ENCODE measurements around the gene OR5C1. TPM values are rescaled to one million over a fixed set of nuclear protein-coding genes. Genes with fewer than 3 reads are reported as not detected.

OR5C1 gene
- total RNA-seq, 1 experiment from 2014 or later = not detected

DNA sequence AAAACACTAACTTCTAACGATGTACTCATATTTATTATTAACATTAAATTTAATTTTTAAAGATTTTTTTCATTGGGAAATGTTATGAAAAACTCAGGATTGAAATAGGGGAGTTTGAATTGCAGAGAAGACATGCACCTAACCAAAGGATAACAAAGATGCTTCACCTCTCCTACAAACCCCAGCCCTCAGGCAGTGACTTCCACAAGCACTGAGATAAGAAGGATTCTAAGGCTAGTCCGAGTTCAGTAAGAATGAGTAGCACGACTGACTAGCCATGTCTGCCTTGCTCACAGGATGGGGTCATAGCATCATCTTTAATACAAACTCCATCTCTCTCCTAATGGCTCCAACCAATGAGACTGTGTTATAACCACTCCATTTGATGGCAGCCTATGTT, 7.1 kb upstream of the OR5C1 start (continued):
- TF ChIP-seq, protein P1, sequence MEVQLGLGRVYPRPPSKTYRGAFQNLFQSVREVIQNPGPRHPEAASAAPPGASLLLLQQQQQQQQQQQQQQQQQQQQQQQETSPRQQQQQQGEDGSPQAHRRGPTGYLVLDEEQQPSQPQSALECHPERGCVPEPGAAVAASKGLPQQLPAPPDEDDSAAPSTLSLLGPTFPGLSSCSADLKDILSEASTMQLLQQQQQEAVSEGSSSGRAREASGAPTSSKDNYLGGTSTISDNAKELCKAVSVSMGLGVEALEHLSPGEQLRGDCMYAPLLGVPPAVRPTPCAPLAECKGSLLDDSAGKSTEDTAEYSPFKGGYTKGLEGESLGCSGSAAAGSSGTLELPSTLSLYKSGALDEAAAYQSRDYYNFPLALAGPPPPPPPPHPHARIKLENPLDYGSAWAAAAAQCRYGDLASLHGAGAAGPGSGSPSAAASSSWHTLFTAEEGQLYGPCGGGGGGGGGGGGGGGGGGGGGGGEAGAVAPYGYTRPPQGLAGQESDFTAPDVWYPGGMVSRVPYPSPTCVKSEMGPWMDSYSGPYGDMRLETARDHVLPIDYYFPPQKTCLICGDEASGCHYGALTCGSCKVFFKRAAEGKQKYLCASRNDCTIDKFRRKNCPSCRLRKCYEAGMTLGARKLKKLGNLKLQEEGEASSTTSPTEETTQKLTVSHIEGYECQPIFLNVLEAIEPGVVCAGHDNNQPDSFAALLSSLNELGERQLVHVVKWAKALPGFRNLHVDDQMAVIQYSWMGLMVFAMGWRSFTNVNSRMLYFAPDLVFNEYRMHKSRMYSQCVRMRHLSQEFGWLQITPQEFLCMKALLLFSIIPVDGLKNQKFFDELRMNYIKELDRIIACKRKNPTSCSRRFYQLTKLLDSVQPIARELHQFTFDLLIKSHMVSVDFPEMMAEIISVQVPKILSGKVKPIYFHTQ (CRISPR knock-in tag; IDR thresholded peaks at IDR 0.05) = no peak
- TF ChIP-seq, protein P2, sequence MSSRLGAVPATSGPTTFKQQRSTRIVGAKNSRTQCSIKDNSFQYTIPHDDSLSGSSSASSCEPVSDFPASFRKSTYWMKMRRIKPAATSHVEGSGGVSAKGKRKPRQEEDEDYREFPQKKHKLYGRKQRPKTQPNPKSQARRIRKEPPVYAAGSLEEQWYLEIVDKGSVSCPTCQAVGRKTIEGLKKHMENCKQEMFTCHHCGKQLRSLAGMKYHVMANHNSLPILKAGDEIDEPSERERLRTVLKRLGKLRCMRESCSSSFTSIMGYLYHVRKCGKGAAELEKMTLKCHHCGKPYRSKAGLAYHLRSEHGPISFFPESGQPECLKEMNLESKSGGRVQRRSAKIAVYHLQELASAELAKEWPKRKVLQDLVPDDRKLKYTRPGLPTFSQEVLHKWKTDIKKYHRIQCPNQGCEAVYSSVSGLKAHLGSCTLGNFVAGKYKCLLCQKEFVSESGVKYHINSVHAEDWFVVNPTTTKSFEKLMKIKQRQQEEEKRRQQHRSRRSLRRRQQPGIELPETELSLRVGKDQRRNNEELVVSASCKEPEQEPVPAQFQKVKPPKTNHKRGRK (CRISPR knock-in tag; IDR thresholded peaks at IDR 0.05; ENCODE audit: borderline replicate concordance) = no peak
- TF ChIP-seq, protein P3, sequence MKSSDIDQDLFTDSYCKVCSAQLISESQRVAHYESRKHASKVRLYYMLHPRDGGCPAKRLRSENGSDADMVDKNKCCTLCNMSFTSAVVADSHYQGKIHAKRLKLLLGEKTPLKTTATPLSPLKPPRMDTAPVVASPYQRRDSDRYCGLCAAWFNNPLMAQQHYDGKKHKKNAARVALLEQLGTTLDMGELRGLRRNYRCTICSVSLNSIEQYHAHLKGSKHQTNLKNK (CRISPR knock-in tag; IDR thresholded peaks at IDR 0.05) = no peak
- TF ChIP-seq ZNF263 (CRISPR knock-in tag; IDR thresholded peaks at IDR 0.05; ENCODE audit: low read depth) (no peak), ZBTB21 (CRISPR knock-in tag; IDR thresholded peaks at IDR 0.05; ENCODE audit: borderline replicate concordance) (no peak), ZNF671 (CRISPR knock-in tag; IDR thresholded peaks at IDR 0.05) (no peak)
- TF ChIP-seq, protein P4, sequence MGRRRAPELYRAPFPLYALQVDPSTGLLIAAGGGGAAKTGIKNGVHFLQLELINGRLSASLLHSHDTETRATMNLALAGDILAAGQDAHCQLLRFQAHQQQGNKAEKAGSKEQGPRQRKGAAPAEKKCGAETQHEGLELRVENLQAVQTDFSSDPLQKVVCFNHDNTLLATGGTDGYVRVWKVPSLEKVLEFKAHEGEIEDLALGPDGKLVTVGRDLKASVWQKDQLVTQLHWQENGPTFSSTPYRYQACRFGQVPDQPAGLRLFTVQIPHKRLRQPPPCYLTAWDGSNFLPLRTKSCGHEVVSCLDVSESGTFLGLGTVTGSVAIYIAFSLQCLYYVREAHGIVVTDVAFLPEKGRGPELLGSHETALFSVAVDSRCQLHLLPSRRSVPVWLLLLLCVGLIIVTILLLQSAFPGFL (CRISPR knock-in tag; IDR thresholded peaks at IDR 0.05; ENCODE audit: borderline replicate concordance) = no peak
- TF ChIP-seq, protein P5, sequence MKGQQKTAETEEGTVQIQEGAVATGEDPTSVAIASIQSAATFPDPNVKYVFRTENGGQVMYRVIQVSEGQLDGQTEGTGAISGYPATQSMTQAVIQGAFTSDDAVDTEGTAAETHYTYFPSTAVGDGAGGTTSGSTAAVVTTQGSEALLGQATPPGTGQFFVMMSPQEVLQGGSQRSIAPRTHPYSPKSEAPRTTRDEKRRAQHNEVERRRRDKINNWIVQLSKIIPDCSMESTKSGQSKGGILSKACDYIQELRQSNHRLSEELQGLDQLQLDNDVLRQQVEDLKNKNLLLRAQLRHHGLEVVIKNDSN (CRISPR knock-in tag; IDR thresholded peaks at IDR 0.05) = no peak
- TF ChIP-seq, protein P6, sequence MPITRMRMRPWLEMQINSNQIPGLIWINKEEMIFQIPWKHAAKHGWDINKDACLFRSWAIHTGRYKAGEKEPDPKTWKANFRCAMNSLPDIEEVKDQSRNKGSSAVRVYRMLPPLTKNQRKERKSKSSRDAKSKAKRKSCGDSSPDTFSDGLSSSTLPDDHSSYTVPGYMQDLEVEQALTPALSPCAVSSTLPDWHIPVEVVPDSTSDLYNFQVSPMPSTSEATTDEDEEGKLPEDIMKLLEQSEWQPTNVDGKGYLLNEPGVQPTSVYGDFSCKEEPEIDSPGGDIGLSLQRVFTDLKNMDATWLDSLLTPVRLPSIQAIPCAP (CRISPR knock-in tag; IDR thresholded peaks at IDR 0.05) = no peak

DNA sequence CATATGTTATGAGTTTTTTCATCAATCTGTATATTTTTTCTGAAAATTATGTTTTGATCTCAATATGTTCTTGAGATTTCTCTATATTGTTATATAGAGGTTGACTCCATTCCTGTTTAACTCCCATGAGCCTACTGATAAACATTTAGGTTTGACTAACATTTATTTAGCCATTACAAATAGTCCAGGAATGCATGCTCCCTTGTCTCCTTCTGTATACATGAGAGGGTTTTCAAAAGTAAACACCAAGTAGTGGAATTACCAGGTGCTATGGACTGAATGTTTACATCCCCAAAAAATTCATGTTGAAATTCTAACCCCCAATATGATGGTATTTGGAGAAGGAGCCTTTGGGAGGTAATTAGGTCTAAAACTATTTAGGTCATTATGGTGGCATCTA, 3.5 kb upstream of the OR5C1 start:
- H3K27me3 Mint-ChIP-seq (ENCODE audit: low read depth) = peaks cover under 1% of the 10 kb centered on the region; the same call in 1 of the 2 replicates
- H3K4me1 Mint-ChIP-seq = no peaks in the 10 kb centered on the region
- ChIA-PET CTCF (no interaction called here), POLR2A (no interaction called here)
- ATAC-seq = no peak
- H3K4me3 Mint-ChIP-seq = no peak overlapping the region
- peaks cover 13% of the 10 kb centered on the region for H3K36me3 Mint-ChIP-seq
- no peak for DNase-seq (ENCODE audit: low spot score)
- peaks cover 53% of the 10 kb centered on the region for H3K9me3 Mint-ChIP-seq
- no peak overlapping the region for H3K27ac Mint-ChIP-seq
- TF ChIP-seq, protein P7, sequence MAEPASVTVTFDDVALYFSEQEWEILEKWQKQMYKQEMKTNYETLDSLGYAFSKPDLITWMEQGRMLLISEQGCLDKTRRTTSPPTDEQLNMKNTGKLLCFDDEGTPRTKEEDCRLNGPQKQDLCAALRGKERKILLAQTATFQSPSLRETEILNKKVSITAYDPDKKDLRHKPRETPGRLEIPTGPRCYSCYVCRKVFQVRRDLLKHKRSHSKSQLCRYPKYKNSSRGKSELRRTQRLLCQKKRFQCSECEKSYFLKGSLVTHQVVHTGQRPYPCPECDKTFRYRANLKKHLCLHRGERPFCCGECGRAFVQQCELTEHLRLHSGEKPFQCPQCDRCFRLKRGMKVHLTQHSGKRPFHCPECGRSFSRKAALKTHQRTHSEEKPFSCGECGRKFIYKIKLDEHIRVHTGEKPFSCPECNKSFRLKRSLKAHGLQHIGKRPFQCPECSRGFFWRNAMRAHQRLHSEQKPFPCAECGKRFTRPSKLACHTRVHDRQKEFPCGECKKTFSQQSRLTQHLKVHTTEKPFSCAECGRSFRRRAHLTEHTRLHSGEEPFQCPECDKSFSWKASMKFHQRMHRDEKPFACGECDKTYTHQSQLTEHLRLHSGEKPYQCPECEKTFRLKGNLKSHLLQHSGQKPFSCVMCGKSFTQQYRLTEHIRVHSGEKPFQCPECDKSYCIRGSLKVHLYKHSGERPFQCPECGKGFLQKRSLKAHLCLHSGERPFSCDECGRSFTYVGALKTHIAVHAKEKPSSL (CRISPR knock-in tag; conservative IDR thresholded peaks at IDR 0.05) = no peak
- TF ChIP-seq SP1 (CRISPR knock-in tag; conservative IDR thresholded peaks at IDR 0.05) = no peak

DNA sequence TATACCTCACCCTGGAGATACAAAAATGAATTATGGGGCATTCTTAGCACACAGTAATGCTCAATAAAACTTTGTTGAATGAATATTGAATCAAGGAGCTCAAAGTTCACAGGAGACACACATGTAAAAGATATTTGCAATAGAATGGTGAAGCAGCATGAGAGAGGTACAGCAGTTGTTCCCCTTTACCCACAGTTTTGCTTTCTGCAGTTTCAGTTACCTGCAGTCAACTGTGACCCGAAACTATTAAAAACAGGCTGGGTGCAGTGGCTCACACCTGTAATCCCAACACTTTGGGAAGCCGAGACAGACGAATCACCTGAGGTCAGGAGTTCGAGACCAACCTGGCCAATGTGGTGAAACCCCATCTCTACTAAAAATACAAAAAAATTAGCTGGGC, 2.4 kb upstream of the OR5C1 start:
- DNase-seq (ENCODE audit: low spot score) (no peak), ATAC-seq (no peak)
- CTCF ChIA-PET = no interaction called here
- Mint-ChIP-seq H3K27ac (no peak overlapping the region), H3K4me1 (no peaks in the 10 kb centered on the region), H3K9me3 (peaks cover 57% of the 10 kb centered on the region), H3K27me3 (ENCODE audit: low read depth) (no peaks in the 10 kb centered on the region; the same call in 1 of the 2 replicates), H3K4me3 (no peak overlapping the region), H3K36me3 (peaks cover 13% of the 10 kb centered on the region)
- no peak for TF ChIP-seq TEAD4 (CRISPR knock-in tag; IDR thresholded peaks at IDR 0.05)
- TF ChIP-seq IRF2 (CRISPR knock-in tag; IDR thresholded peaks at IDR 0.05; ENCODE audit: borderline replicate concordance, low read depth) = no peak
- POLR2A ChIA-PET = no interaction called here
